ENCODE data around the gene HMOX1. TPM values are rescaled to one million over a fixed set of nuclear protein-coding genes. Genes with fewer than 3 reads are reported as not detected.

Gene HMOX1
- total RNA-seq, 1 donor from 2014 or later, result 1.6 TPM

DNA sequence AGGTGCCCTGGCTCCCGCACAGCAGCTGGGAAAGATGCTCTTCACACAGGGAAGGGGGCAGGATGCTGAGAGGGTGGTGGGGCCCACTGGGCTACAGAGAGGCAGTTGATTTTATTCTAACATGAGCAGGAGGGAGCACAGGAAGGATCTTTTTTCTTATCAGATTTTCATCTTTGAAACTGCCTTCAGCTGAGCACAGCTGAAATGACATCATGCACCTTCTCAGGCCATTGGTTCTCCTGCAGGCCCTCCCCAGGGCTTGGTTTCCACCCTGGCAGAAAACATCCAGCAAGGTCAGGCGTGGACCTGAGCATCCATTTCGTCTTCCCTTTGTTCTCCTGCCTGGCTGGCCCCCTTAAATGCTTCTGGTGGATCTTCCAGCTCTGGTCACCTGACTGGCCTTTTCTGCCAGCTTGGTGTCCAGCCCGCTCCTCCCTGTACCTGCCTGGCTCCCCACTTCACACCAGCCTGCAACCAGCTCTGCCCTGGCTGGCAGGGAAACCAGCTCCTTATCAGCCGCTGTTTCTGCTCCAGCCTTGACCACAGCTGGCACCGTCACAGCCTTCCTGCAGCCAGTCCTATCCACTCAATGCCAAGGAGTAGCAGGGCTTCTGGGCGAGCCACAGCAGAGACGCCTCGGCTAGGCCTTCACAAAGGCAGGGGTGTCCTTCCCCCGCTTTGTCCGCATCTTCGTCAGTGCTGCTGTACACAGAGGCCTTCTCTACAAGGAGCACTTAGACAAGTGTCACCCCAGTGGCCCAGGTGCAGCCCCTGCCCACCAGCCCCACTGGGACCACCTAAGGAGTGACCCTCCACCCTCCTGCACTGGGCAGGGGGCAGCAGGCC lies 44.7 kb upstream of the HMOX1 start:
- Mint-ChIP-seq H3K27me3 (ENCODE audit: low read depth) (no peaks in the 10 kb centered on the region), H3K27ac (no peak overlapping the region), H3K36me3 (peaks cover 22% of the 10 kb centered on the region), H3K4me3 (no peak overlapping the region), H3K4me1 (no peaks in the 10 kb centered on the region), H3K9me3 (no peaks in the 10 kb centered on the region)
- TF ChIP-seq, protein P1, sequence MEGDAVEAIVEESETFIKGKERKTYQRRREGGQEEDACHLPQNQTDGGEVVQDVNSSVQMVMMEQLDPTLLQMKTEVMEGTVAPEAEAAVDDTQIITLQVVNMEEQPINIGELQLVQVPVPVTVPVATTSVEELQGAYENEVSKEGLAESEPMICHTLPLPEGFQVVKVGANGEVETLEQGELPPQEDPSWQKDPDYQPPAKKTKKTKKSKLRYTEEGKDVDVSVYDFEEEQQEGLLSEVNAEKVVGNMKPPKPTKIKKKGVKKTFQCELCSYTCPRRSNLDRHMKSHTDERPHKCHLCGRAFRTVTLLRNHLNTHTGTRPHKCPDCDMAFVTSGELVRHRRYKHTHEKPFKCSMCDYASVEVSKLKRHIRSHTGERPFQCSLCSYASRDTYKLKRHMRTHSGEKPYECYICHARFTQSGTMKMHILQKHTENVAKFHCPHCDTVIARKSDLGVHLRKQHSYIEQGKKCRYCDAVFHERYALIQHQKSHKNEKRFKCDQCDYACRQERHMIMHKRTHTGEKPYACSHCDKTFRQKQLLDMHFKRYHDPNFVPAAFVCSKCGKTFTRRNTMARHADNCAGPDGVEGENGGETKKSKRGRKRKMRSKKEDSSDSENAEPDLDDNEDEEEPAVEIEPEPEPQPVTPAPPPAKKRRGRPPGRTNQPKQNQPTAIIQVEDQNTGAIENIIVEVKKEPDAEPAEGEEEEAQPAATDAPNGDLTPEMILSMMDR (IDR thresholded peaks at IDR 0.05; ENCODE audit: unreplicated experiment), result no peak
- no peak for DNase-seq (ENCODE audit: low spot score in 2 of 2, unreplicated experiment in 2 of 2)

DNA sequence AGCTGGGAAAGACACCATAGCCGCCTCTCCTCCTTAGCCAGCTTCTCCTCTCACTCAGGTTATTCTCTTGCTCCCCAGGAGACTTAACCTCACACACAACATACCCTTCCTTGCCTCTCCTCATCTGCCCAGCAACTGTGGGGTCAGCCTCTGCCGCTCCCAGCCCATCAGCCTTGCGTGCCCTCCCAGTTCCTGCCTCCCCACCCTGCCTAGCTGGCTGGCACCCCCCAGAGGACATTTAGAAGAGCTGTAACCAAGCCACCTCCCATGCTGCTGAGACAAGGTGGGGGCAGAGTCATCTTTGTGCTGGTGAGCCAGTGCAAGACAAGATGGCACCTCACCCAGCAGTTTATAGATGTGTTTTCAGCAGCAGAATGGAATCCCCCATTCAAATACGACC lies 43.0 kb upstream of the HMOX1 start:
- H3K4me1 Mint-ChIP-seq, result no peaks in the 10 kb centered on the region
- no peaks in the 10 kb centered on the region for H3K27me3 Mint-ChIP-seq (ENCODE audit: low read depth)
- no peak overlapping the region for H3K27ac Mint-ChIP-seq

DNA sequence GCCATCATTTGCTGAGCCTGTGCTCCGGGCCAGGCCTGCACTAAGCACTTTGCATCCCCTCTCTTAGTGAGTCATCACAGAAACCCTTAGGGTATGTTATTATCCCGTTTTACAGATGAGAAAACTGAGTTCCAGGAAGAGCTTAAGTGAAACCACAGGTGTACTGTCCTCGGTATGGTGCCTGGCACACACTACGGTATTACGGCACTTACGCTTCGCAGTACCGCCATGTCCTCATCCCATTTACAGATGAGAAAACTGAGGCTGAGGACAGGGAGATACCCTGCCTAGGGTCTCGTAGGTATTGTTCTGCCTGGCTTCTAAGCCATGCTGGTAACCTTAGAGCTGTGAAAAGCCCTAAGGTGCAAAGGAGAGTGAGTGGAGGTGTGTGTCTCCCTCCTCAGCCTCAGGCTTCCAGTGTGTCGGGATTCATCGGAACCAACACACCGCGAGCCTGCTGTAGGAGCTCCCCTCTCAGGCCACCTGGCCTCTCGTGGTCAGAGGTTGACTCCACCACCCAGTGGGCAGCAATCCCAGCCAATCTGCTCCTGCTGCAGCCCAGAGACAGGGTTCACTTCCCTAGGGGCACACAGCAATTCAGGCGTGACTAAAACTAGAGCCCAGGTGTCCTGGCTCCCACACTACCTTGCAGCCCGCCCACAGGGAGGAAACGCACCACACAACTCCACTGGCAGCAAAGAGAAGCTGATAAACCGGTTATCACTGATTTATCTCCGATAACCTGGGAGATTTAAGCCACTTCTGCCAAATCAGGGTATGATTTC lies 39.6 kb upstream of the HMOX1 start:
- TF ChIP-seq, protein P1 (IDR thresholded peaks at IDR 0.05; ENCODE audit: unreplicated experiment), result no peak
- H3K4me1 Mint-ChIP-seq, result no peaks in the 10 kb centered on the region
- H3K27me3 Mint-ChIP-seq (ENCODE audit: low read depth), result no peaks in the 10 kb centered on the region
- no peaks in the 10 kb centered on the region for H3K9me3 Mint-ChIP-seq
- peaks cover 11% of the 10 kb centered on the region for H3K36me3 Mint-ChIP-seq
- DNase-seq (ENCODE audit: low spot score in 2 of 2, unreplicated experiment in 2 of 2), result no peak
- H3K4me3 Mint-ChIP-seq, result no peak overlapping the region
- no peak overlapping the region for H3K27ac Mint-ChIP-seq

More for the DNA sequence above, 43.0 kb upstream of the HMOX1 start:
- no peak for DNase-seq (ENCODE audit: low spot score in 2 of 2, unreplicated experiment in 2 of 2)
- Mint-ChIP-seq H3K9me3 (no peaks in the 10 kb centered on the region), H3K4me3 (no peak overlapping the region), H3K36me3 (peaks cover 14% of the 10 kb centered on the region)
- TF ChIP-seq, protein P1 (IDR thresholded peaks at IDR 0.05; ENCODE audit: unreplicated experiment), result no peak

DNA sequence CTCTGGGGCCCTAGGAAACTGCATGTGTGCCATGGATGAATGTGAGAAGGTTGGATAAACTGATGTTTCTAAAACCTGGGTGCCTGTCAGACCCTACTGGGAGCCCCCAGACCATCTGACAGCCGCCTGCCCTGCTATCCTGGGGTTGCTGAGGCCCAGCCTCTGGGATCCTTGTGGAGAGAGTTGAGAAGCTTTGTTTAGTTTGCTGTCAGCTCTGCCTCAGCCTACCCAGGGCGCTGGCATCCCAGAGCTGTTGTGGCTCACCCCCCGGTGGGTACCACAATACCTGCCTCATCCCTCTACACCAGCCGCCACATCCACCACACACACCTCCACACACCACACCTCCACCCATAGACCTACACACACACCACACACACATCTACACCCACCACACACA lies 38.5 kb upstream of the HMOX1 start:
- DNase-seq (ENCODE audit: low spot score in 2 of 2, unreplicated experiment in 2 of 2), result no peak
- Mint-ChIP-seq H3K4me1 (no peaks in the 10 kb centered on the region), H3K27me3 (ENCODE audit: low read depth) (no peaks in the 10 kb centered on the region), H3K36me3 (peaks cover 11% of the 10 kb centered on the region), H3K9me3 (no peaks in the 10 kb centered on the region), H3K27ac (no peak overlapping the region), H3K4me3 (no peak overlapping the region)
- TF ChIP-seq, protein P1 (IDR thresholded peaks at IDR 0.05; ENCODE audit: unreplicated experiment), result no peak

DNA sequence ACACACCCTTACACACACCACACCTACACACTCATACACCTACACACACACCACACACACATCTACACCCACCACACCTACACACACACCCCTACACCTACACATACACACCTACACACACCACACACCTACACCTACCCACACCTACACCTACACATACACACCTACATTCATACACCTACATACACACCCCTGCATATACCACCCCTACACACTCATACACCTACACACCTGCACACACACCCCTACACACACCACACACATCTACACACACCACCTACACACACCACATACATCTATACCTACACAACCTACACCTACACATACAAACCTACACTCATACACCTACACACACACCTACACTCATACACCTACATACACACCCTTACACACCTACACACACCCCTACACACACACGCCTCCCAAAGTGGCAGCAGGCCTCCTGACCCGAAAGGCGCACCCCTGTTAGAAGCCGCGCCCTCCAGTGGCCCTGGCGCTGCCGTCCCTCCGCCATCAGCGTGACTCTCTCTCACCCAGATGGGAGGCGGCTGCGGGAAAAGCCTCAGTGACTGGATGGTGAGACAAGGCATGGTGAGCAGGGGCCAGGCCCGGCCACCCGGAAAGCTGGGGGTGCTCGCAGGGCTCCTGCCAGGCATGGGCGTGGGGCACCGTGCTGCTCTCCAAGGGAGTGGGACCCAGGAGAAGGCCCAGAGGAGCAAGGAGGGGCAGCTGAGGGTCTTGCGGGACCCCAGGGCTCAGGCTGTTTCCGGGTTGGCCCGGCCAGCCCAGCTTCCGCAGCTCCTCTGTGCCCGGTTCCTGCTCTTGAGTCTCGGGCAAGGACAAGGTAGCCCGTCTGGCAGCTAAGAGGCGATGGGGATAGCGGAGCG lies 37.0 kb upstream of the HMOX1 start:
- Mint-ChIP-seq H3K36me3 (peaks cover 11% of the 10 kb centered on the region), H3K27me3 (ENCODE audit: low read depth) (no peaks in the 10 kb centered on the region), H3K4me1 (no peaks in the 10 kb centered on the region), H3K9me3 (no peaks in the 10 kb centered on the region), H3K4me3 (no peak overlapping the region), H3K27ac (no peak overlapping the region)
- DNase-seq (ENCODE audit: low spot score in 2 of 2, unreplicated experiment in 2 of 2), result no peak
- TF ChIP-seq, protein P1 (IDR thresholded peaks at IDR 0.05; ENCODE audit: unreplicated experiment), result no peak
